Measurements from ENCODE around the gene GPR176.

Gene GPR176

DNA sequence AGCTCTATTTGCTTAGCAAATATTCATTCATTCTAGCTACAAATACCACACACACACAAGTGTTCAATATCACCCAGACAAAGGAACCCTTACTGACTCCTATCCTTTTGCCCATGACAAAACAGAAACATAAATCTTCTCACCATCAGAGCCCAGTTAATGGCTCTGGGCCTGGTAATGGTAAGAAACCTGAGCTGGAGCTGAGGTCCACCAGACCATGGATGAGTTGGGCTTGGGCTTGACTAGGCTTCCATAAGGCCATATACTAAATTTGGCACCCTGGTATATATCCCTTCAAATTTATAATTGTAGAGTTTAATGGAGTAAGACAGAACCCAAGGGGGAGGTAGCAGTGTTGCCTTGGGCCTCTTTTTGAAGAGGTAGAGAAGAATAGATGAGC, 29.4 kb downstream of the GPR176 start:
- TF ChIP-seq, protein P1, sequence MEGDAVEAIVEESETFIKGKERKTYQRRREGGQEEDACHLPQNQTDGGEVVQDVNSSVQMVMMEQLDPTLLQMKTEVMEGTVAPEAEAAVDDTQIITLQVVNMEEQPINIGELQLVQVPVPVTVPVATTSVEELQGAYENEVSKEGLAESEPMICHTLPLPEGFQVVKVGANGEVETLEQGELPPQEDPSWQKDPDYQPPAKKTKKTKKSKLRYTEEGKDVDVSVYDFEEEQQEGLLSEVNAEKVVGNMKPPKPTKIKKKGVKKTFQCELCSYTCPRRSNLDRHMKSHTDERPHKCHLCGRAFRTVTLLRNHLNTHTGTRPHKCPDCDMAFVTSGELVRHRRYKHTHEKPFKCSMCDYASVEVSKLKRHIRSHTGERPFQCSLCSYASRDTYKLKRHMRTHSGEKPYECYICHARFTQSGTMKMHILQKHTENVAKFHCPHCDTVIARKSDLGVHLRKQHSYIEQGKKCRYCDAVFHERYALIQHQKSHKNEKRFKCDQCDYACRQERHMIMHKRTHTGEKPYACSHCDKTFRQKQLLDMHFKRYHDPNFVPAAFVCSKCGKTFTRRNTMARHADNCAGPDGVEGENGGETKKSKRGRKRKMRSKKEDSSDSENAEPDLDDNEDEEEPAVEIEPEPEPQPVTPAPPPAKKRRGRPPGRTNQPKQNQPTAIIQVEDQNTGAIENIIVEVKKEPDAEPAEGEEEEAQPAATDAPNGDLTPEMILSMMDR (conservative IDR thresholded peaks at IDR 0.05), result no peak
- H3K27ac ChIP-seq, result peak overlapping the region; percentile 83

DNA sequence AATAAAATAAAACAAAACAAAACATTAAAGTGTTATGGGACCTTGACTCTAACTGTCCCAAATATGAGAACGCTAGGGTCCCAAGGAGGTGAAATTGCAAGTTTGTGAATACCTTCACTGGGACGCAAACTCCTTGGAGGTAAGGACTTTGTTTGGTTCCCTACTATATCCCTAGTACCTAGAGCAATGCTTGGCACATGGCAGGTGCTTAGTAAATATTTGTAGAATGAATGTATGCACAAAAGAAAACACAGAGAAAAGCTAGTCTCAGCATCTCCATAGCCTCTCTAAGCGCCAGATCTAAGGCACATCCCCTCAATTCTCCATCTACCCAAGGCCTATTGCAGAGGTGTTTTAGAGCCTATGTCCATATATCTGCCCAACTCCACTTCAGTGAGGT, 30.5 kb downstream of the GPR176 start:
- TF ChIP-seq, protein P1 (conservative IDR thresholded peaks at IDR 0.05), result no peak
- peak overlapping the region; percentile 83 for H3K27ac ChIP-seq

DNA sequence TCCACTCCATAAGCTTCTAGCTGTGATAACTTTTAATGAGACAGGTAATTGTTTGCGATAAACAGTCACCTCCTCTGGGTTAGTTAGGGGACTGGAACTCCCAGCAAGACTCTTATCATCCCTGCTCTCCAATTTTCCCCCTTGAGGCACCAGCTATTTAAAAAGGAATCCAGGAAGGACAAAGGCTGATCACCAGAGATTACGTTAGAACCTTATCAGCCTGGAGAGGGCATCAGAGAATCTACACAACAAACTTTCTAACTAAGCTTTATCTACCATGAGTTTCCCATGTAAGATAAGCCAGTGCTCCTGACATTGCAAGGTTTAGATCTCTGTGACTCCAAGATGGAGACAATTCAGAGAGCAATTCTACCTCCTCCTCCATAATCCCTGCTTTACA, 31.3 kb downstream of the GPR176 start:
- TF ChIP-seq, protein P1 (conservative IDR thresholded peaks at IDR 0.05), result no peak
- peak overlapping the region; percentile 72 for H3K27ac ChIP-seq

DNA sequence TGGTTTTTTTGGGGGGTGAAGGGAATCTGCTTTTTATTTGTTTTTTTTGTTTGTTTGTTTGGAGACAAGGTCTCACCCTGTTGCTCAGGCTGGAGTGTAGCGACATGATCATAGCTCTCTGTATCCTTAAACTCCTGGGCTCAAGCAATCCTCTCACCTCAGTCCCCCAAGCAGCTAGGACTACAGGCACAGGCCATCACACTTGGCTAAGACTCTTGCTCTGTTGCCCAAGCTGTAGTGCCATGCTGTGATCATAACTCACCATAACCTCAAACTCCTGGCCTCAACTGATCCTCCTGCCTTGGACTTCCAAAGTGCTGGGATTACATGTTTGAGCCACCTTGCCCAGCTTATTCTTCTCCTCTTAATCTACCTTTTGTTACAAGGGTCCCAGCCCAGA, 31.8 kb downstream of the GPR176 start:
- peak overlapping the region; percentile 72 for H3K27ac ChIP-seq
- TF ChIP-seq, protein P1 (conservative IDR thresholded peaks at IDR 0.05), result no peak

DNA sequence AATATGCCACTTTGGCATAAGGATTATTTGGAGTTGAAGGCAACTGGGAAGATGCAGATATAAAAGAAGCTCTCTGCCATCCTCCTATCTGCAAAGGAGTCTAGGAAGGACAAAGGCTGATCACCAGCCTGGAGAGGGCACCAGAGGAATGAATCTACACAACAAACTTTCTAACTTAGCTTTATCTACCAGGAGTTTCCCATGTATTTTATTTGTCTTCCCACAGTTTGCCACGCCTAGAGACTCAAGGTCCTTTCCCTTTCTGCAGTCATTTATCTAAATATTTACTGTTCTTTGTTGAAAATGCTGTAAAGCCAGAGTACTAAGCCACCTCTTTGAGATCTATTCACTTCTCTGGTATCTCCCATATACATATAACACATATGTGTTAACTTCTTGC, 32.2 kb downstream of the GPR176 start:
- H3K27ac ChIP-seq, result peak overlapping the region; percentile 72
- TF ChIP-seq, protein P1 (conservative IDR thresholded peaks at IDR 0.05), result peak; percentile 77

DNA sequence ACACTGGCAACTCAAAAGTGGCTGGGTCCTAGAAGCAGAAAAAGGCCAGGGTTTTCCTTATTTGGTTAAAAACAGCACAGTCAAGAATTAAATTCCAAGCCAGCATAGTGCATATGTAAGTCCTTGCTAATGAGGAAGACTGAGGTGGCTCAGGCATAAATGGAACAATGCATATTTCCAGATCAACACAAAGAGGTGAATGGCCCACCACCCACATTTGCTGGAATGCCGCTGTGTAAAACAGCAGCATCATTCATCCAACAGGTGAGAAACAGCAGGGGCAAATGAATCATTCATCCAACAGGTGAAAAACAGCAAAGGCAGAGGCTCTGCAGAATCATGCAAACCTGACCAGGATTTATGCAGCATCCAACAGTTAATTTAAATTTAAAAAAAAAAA, 32.9 kb downstream of the GPR176 start:
- H3K27ac ChIP-seq, result peak overlapping the region; percentile 72
- TF ChIP-seq, protein P1 (conservative IDR thresholded peaks at IDR 0.05), result no peak

DNA sequence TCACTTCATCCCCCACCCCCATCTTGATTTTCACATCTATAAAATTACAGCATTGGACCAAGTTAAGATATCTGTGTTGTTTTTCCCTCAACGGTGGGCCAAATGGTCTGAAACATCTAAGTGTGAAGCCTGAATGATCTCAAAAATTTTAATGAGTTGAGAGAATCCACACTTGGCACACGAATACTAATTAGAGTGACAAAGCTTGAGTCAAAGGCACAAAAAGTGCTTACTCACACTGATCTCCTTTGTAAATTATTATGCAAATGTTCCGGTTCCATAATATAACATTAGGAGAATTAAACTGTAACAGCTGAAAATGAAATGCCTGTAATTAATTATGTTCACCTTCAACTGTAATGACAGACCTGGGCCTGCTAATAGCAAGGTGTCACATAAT, 33.6 kb downstream of the GPR176 start:
- H3K27ac ChIP-seq, result no peak overlapping the region
- TF ChIP-seq, protein P1 (conservative IDR thresholded peaks at IDR 0.05), result no peak
